ENCODE measurements around the gene CAVIN3.

CAVIN3 gene

DNA sequence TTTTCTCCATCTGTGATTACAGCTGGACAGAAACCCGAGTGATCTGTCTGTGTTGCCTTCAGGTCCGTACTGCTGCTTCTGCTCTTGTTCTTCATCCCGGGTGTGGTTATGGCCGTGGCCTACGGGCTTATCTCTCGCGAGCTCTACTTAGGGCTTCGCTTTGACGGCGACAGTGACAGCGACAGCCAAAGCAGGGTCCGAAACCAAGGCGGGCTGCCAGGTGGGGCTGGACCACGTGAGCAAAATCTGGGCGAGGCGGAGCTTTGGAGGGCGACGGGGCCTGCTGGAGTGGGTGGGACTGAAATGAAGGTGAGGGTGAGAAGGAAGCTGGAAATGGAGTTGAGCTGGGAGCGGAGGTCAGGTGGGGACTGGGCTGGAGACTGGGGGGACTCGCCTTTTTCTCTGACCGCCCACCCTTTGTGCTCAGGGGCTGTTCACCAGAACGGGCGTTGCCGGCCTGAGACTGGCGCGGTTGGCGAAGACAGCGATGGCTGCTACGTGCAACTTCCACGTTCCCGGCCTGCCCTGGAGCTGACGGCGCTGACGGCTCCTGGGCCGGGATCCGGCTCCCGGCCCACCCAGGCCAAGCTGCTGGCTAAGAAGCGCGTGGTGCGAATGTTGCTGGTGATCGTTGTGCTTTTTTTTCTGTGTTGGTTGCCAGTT is 49.6 kb downstream of the CAVIN3 start:
- no peak for DNase-seq (ENCODE audit: low read depth in 2 of 2)

GRCh38 chr11:6269994-6270393 is 50.3 kb downstream of the CAVIN3 start:
- DNase-seq (ENCODE audit: low read depth in 2 of 2) = no peak
